NCI-H345 treated with DMSO at 0.1 percent for 48 hours (cell line): Measurements from ENCODE around the gene TPRN.
A peak's percentile ranks its signal among the peaks of the same experiment; 100 is the strongest.
"Not testable (repeated sequence)": the region's sequence is repeated elsewhere in the genome, so short reads cannot be mapped to it uniquely, and the experiment has no call there.

ENCODE experiments used
- DNase-seq: peaks from one replicate; lab custom pipeline; 2025; ENCODE audit not compliant: unreplicated experiment; lab: John Stamatoyannopoulos, UW

TPRN gene

DNA sequence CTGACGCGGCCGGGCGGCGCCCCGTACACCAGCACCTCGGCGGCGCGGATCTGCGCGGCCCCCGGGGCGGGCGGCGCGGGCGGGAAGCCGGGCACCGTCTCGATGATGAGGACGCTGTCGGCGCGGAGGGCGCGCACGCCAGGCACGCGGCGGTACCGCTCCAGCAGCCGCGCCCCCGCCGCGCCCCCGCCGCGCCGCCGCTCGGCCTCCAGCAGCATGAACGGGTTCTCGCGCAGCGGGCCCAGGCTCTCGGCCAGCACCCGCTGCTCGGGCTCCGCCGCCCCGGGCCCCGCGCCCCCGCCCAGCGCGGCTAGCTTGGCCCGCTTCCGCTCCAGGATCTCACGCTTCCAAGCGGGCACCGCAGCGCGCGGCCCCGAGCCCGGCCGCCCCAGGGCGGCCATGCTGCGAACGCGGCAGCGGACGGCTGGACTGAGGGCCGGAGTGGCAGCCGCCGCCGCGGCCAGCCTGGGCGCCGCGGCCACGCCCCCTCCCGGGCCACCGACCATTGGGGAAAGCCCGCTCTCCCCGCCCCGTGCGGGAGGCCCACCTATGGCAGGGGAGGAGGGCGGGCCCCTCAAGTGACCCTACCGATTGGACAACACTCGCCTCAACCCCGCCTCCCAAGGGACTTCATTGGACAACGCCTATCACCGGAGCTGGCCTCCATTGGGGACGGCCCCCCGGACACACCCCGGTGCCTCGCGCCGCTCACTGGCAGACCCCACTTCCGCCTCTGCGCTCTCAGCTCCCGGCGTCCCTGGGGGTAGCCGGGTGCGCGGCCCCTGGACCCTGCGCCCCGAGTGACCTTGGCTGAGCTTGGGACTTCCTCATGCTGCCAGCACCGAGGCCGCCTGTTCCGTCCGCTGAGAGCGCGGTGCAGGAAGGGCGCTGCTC is at the start of gene TPRN:
Gene TPRN, minus strand, starts transcription at position 431 of the 894 bp plus-strand sequence. Its CDS starts 30 bp downstream, at position 401.
- peak; percentile 98 for DNase-seq

DNA sequence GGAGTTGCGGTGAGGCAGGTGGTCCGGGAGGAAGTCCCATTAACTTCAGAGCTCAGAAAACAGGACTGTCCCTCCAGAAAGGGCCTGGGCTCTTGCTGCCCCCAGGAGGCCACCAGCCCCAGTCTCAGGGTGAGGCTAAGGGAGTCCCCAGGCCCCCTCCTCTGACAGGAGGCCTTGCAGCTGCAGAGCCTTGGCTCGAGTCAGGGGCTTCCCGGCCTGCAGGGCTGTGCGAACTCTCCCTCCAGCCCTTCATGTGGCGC is 47.3 kb upstream of the TPRN start:
- no peak for DNase-seq

GRCh38 chr9:137247135-137247915 is 46.8 kb upstream of the TPRN start:
- DNase-seq: no peak

DNA sequence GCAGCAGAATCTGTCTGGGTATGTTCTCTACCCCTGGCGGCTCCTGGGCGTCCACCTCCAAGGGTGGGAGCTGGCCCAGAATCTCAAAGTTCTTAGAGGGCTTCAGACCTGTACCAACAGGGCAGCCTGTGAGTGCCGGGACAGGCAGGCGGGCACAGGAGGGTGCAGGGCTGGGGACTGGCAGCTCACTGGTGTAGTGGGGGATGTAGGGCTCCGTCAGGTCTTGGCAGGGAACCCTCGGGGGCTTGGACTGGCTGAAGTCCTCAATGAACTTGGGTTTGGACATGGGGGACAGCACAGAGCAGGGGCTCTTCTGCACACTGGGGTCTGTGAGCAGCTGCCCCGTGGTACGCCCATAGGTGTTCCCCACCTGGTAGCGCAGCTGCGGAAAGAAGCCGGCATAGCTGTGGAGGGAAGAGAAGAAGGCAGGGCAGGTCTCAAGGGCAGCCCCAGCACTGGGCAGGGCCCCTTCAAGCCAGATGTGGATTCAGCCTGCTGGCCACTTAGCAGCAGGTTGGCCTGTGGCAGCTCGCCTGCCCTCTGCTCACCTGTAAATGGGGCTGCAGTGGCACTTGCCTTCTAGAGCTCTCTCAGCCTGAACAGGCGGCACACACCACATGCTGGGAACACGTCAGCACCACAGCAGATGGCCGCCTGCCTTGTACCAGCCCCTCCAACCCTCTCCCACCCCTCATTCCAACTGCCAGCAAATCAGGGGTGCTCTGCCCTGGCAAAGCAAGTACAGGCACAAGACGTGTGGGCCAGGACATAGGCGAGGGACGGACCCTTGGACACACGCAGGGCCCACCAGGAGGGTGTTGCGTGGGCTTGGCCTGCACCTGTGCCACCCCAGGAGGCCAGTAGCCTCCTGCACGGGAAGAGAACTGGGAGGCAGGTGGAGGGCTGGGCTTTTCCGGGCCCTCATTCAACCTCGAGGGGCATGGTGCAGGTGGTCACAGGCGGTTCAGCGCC is 45.2 kb upstream of the TPRN start:
- no peak for DNase-seq

DNA sequence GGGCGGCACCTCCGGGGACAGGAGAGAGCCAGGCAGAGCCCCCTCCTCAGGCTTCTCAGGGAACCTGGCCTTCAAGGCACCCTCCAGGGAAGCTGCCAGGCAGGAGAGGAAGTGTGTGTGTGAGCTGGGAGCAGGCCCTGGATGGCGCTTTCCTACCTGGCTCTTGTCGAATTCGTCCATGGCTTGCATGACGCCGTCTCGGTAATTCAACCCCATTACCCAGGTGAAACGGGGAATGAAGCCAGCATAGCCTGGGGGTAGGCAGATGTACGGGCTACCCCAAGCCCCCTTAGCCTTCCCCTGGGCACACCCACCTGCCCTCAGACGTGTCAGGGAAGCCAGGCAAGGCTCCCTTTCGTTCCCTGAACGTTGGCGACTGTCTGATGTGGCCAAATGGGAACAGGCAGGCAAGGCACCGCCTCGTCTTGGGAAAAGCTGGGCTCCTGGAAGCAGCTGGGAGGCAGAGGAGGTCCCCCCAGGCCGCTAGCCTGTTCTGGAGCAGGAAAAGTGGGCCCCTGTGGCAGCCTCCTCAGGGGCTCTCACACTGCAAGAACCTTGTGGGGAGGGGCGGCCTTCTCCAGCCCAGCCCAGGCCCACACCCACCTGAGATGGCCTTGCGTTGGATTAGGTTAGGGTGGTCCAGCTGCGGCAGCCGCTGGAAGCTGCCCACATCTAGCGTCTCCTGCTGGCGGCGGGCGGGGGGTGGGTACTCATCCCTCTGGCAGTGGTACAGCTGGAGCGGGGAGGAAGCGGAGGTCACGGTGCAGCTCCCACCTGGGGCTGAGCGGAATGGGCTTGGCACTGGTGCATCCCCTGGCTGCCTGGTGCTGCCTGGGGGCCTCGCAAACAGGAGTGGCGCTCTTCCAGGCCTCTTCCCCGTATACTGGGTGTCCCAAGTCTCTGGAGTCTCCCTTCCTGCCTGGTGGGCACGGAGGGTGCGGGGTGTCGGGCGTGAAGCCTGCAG is 44.2 kb upstream of the TPRN start:
- DNase-seq: peak; percentile 54

DNA sequence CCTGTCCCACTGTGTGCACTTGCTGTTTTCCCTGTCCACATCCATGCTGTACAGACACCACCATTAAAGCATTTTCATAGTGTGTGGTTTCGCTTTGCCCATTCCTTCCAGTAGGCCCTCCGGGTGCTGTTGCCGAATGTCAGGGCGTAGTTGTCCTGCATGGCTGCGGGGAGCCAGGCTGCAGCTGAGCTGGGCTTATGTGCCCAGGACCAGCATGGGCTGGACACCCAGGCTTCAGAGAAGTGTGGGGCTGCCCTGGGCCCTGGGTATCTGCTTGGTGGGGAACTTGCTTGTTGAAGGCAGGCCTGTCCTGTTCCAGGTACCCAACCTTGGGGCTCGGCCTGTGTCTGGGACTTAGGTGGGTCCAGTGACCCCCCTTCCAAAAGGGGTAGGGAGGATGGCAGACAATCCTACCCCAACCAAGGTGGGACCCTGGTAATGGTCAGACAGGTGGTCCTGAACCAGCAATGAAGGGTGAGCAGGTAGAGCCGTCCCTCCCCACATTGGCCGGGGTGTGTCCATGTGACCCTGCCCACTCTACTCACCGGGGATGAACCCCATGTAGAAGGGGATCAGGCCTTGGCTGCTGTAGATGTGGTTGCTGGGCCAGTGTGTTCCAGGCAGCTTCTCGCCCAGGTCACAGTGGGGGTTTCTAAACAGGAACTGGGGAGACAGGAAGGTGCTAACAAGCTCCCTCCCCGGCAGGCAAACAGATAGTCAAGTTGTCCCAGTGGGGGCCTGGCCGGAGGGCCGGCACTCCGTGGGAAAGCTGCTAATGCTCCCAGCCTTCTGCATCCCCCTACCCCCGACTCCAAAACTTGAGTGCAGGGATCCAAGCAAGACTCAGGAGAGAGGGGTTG is 43.3 kb upstream of the TPRN start:
- no peak for DNase-seq

GRCh38 chr9:137243266-137243625 is 42.7 kb upstream of the TPRN start:
- not testable (repeated sequence) for DNase-seq

DNA sequence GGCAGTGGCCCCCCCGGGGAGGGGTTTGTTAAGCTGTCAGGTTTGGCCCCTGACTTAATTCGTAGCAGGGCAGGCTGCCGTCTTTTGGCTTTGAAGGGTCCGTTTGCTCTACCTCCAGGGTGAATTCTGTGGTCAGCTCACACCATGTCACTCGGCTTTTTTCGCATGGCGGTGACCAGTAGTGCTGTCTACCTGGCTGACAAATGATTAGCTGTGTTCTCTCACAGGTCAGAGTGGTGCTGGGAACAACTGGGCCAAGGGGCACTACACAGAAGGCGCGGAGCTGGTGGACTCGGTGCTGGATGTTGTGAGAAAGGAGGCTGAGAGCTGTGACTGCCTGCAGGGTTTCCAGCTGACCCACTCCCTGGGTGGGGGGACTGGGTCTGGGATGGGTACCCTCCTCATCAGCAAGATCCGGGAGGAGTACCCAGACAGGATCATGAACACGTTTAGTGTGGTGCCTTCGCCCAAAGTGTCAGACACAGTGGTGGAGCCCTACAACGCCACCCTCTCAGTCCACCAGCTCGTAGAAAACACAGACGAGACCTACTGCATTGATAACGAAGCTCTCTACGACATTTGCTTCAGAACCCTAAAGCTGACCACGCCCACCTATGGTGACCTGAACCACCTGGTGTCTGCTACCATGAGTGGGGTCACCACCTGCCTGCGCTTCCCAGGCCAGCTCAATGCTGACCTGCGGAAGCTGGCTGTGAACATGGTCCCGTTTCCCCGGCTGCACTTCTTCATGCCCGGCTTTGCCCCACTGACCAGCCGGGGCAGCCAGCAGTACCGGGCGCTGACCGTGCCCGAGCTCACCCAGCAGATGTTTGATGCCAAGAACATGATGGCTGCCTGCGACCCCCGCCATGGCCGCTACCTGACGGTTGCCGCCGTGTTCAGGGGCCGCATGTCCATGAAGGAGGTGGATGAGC is 42.0 kb upstream of the TPRN start:
- DNase-seq: no peak

- DNase-seq: no peak
Observed at GRCh38 chr9:137241490-137242268, 41.1 kb upstream of the TPRN start.

DNA sequence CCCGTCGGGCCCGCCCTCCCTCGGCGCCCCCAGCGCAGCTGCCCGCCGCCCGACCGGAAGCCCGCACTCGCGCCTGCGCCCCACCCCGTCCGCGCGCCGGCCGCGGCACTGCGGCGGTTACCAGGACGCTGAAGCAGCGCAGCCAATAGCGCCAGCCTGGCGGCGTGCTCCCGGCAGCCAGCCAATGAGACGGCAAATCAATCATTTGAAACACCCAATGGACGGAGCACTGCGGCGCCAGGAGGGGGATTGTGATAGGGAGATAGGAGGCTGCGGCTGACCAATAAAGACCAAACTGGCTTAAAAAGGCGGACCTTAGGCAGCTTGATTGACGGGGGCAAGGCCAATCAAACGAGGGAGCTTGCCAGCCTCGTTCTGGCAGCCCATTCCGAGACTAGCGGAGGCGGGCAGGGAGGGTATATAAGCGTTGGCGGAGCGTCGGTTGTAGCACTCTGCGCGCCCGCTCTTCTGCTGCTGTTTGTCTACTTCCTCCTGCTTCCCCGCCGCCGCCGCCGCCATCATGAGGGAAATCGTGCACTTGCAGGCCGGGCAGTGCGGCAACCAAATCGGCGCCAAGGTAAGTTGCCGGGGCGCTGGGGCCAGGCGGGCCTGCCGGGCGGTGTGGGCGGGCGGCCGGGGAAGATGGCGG is 40.4 kb upstream of the TPRN start, which contains the start of gene TUBB4B:
Gene TUBB4B, plus strand, starts transcription at position 447 of the 649 bp plus-strand sequence. Its CDS starts 74 bp downstream, at position 521.
- DNase-seq: peak; percentile 99

GRCh38 chr9:137240318-137240840 is 39.8 kb upstream of the TPRN start:
- no peak for DNase-seq

GRCh38 chr9:137239541-137240200 is 39.1 kb upstream of the TPRN start:
- not testable (repeated sequence) for DNase-seq

DNA sequence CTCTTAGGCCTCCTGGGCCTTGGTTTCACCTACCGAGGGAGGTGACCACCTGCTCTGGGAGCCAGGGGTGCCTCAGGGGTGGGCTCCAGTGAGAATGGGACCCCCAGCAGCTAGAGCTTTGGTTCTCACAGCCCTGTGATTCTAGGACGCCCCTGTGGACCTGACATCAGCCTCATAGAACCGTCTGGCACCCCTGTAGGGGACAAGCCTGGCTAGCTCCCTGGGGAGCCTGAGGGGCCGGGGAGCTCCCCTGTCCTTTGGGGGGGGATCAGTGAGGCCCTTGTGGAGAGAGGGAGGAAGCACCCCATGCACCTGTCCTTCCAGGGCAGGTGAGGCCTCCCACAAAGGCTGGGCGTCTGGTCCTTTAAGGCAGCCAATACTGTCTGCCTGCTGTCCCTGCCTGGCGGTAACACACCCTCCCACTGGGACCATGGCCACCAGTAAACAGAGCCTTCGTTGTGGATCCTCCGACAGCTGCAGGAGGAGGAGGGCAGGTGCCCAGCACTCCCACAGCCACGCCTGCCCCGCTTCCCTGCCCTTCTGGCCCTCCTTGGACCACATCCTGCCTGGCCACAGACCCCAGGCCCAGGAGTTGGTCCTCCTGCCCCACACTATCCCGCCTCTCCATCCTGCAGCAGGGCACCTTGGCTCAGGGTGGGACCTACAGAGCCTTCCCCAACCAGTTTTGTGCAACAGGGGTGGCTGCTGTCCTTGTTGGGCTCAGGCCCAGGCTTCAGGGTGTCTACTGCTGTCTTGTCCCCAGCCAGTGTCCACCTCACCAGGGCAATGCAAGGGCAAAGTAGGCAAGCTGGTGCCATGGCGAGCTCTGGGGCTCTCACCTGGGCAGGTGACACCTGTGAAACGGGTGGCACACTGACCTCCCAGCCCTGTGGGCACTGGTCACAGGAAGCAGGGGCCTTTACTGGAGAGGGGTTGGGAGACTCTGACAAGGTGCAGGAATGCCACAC is 37.5 kb upstream of the TPRN start:
- DNase-seq: peak; percentile 80

DNA sequence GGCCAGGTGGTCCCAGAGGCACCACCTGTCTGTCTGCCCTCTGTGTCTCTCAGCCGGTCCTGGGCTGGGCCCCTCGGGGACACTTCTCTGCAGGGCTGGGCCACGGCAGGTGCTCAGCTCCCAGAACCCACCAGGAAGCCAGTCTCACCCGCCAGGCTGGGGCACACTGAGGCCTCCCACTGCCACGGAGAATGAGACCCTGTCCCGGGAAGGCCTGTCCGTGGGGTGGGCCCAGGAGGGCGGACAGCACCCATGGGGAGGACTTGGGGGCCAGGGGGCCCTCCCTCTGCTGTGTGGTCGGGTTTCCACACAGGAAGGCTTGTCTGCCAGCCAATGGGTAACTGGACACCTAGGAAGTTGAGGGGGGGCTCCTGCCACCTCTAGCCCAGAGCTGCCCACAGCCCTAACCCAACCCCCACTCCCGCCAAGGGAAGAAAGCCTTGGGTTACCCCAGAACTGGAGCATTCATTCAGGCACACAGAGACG is 36.4 kb upstream of the TPRN start:
- no peak for DNase-seq
